Amniotic epithelial cell (primary cell): ENCODE measurements around the gene MYO1A.

Source experiments
- DNase-seq: peaks from one replicate; pipeline ENCODE4 v3.0.0-alpha.2; 2010; ENCODE audit warnings: low read depth

The MYO1A gene

GRCh38 chr12:57012600-57013465 lies 37.1 kb downstream of the MYO1A start:
- DNase-seq, result no peak

GRCh38 chr12:57011438-57012424 lies 38.2 kb downstream of the MYO1A start:
- DNase-seq, result no peak

GRCh38 chr12:57010627-57011247 lies 39.2 kb downstream of the MYO1A start:
- no peak for DNase-seq

- DNase-seq, result no peak
Observed at GRCh38 chr12:57009949-57010626, 39.8 kb downstream of the MYO1A start.

GRCh38 chr12:57008178-57008577 lies 41.8 kb downstream of the MYO1A start:
- peak; percentile 74 for DNase-seq

GRCh38 chr12:57006809-57007475 lies 43.0 kb downstream of the MYO1A start:
- DNase-seq, result no peak

- DNase-seq, result peak; percentile 24
Observed at GRCh38 chr12:57005980-57006808, 43.7 kb downstream of the MYO1A start, which contains the start of gene ZBTB39. ZBTB39 (minus strand) TSS chr12:57006546; CDS start chr12:57004917, 1,629 bp downstream.

- no peak for DNase-seq
Observed at GRCh38 chr12:57004651-57005050, 45.3 kb downstream of the MYO1A start.

- no peak for DNase-seq
Observed at GRCh38 chr12:57003395-57003794, 46.5 kb downstream of the MYO1A start.

- peak; percentile 69 for DNase-seq
Observed at GRCh38 chr12:57001448-57001906, 48.5 kb downstream of the MYO1A start.

GRCh38 chr12:57000393-57000792 lies 49.5 kb downstream of the MYO1A start:
- no peak for DNase-seq

GRCh38 chr12:56999456-56999855 lies 50.5 kb downstream of the MYO1A start:
- no peak for DNase-seq

GRCh38 chr12:56998981-56999380 lies 50.9 kb downstream of the MYO1A start:
- no peak for DNase-seq

- no peak for DNase-seq
Observed at GRCh38 chr12:56998316-56998715, 51.6 kb downstream of the MYO1A start.

GRCh38 chr12:56996793-56997545 lies 53.0 kb downstream of the MYO1A start:
- no peak for DNase-seq

- DNase-seq, result no peak
Observed at GRCh38 chr12:56995930-56996496, 53.9 kb downstream of the MYO1A start.

GRCh38 chr12:56995201-56995929 lies 54.6 kb downstream of the MYO1A start:
- no peak for DNase-seq

GRCh38 chr12:56994231-56994746 lies 55.6 kb downstream of the MYO1A start:
- DNase-seq, result no peak
